Effector memory CD4-positive, alpha-beta T cell (primary cell): Measurements from ENCODE around the gene ROGDI.

Experiments used
- DNase-seq, 3 donors: peaks; one replicate each; pipeline ENCODE4 v3.0.0-alpha.2; 2020
- H3K27ac ChIP-seq: 2 replicates; pipeline ENCODE4 v1.7.0; 2013; ENCODE audit warnings: mild to moderate bottlenecking, low read length, moderate library complexity; ENCODE audit not compliant: insufficient read depth, poor library complexity, severe bottlenecking
- H3K27me3 ChIP-seq: replicated peaks from 2 replicates; pipeline ENCODE4 v1.7.0; 2013; ENCODE audit warnings: mild to moderate bottlenecking, low read length; ENCODE audit not compliant: insufficient read depth, control insufficient read depth, poor library complexity, severe bottlenecking
- H3K36me3 ChIP-seq: 2 replicates; pipeline ENCODE4 v1.7.0; 2013; ENCODE audit warnings: mild to moderate bottlenecking, low read length, moderate library complexity; ENCODE audit not compliant: control insufficient read depth, insufficient read depth
- H3K4me1 ChIP-seq: 2 replicates; pipeline ENCODE4 v1.7.0; 2013; ENCODE audit warnings: low read length, mild to moderate bottlenecking; ENCODE audit not compliant: control insufficient read depth, insufficient read depth, poor library complexity, severe bottlenecking
- H3K4me3 ChIP-seq: 2 replicates; pipeline ENCODE4 v1.7.0; 2013; ENCODE audit warnings: low read length, low read depth, mild to moderate bottlenecking; ENCODE audit not compliant: insufficient read depth, poor library complexity, severe bottlenecking
- H3K9me3 ChIP-seq: 2 replicates; pipeline ENCODE4 v1.7.0; 2013; ENCODE audit warnings: mild to moderate bottlenecking, low read length, moderate library complexity; ENCODE audit not compliant: control insufficient read depth

ROGDI gene

GRCh38 chr16:4833584-4833983 lies 31.2 kb upstream of the ROGDI start:
- Histone ChIP-seq H3K27ac (no peak overlapping the region), H3K4me1 (no peaks in the 10 kb centered on the region), H3K36me3 (peaks cover 49% of the 10 kb centered on the region), H3K27me3 (no peaks in the 10 kb centered on the region), H3K9me3 (no peaks in the 10 kb centered on the region), H3K4me3 (no peak overlapping the region)
- no peak for DNase-seq

GRCh38 chr16:4832698-4833343 lies 30.4 kb upstream of the ROGDI start:
- no peaks in the 10 kb centered on the region for H3K4me1 ChIP-seq
- no peak for DNase-seq
- H3K4me3 ChIP-seq = no peak overlapping the region
- no peaks in the 10 kb centered on the region for H3K27me3 ChIP-seq
- H3K36me3 ChIP-seq = peaks cover 53% of the 10 kb centered on the region
- no peaks in the 10 kb centered on the region for H3K9me3 ChIP-seq
- no peak overlapping the region for H3K27ac ChIP-seq

GRCh38 chr16:4831616-4832015 lies 29.2 kb upstream of the ROGDI start:
- H3K27ac ChIP-seq = no peak overlapping the region
- no peak for DNase-seq
- peaks cover 64% of the 10 kb centered on the region for H3K36me3 ChIP-seq
- H3K4me1 ChIP-seq = no peaks in the 10 kb centered on the region
- no peak overlapping the region for H3K4me3 ChIP-seq
- no peaks in the 10 kb centered on the region for H3K27me3 ChIP-seq
- no peaks in the 10 kb centered on the region for H3K9me3 ChIP-seq

- Histone ChIP-seq H3K27me3 (no peaks in the 10 kb centered on the region), H3K9me3 (no peaks in the 10 kb centered on the region), H3K36me3 (peaks cover 69% of the 10 kb centered on the region), H3K4me1 (no peaks in the 10 kb centered on the region), H3K4me3 (no peak overlapping the region), H3K27ac (no peak overlapping the region)
- DNase-seq = no peak
These were observed 28.0 kb upstream of the ROGDI start for GRCh38 chr16:4830408-4830807.

- Histone ChIP-seq H3K27ac (no peak overlapping the region), H3K27me3 (no peaks in the 10 kb centered on the region), H3K4me3 (no peak overlapping the region), H3K36me3 (peaks cover 83% of the 10 kb centered on the region), H3K4me1 (no peaks in the 10 kb centered on the region), H3K9me3 (no peaks in the 10 kb centered on the region)
- no peak for DNase-seq
These were observed 26.3 kb upstream of the ROGDI start for GRCh38 chr16:4828567-4829321.

GRCh38 chr16:4826980-4827379 lies 24.5 kb upstream of the ROGDI start:
- H3K4me3 ChIP-seq = no peak overlapping the region
- no peaks in the 10 kb centered on the region for H3K9me3 ChIP-seq
- no peaks in the 10 kb centered on the region for H3K27me3 ChIP-seq
- H3K4me1 ChIP-seq = no peaks in the 10 kb centered on the region
- DNase-seq = no peak
- H3K36me3 ChIP-seq = peaks cover 83% of the 10 kb centered on the region
- no peak overlapping the region for H3K27ac ChIP-seq

GRCh38 chr16:4826526-4826925 lies 24.1 kb upstream of the ROGDI start:
- Histone ChIP-seq H3K27ac (no peak overlapping the region), H3K9me3 (no peaks in the 10 kb centered on the region), H3K4me1 (no peaks in the 10 kb centered on the region), H3K4me3 (no peak overlapping the region), H3K36me3 (peaks cover 82% of the 10 kb centered on the region), H3K27me3 (no peaks in the 10 kb centered on the region)
- no peak for DNase-seq

GRCh38 chr16:4825196-4825595 lies 22.8 kb upstream of the ROGDI start:
- peaks cover 82% of the 10 kb centered on the region for H3K36me3 ChIP-seq

GRCh38 chr16:4820652-4821051 lies 18.2 kb upstream of the ROGDI start:
- Histone ChIP-seq H3K36me3 (peaks cover 76% of the 10 kb centered on the region), H3K4me1 (no peaks in the 10 kb centered on the region), H3K4me3 (no peak overlapping the region), H3K9me3 (no peaks in the 10 kb centered on the region), H3K27me3 (no peaks in the 10 kb centered on the region), H3K27ac (no peak overlapping the region)
- DNase-seq = no peak

More at GRCh38 chr16:4825196-4825595, 22.8 kb upstream of the ROGDI start:
- Histone ChIP-seq H3K4me3 (no peak overlapping the region), H3K4me1 (no peaks in the 10 kb centered on the region), H3K27me3 (no peaks in the 10 kb centered on the region), H3K27ac (no peak overlapping the region), H3K9me3 (no peaks in the 10 kb centered on the region)
- no peak for DNase-seq

- Histone ChIP-seq H3K4me3 (no peak overlapping the region), H3K36me3 (peaks cover 58% of the 10 kb centered on the region), H3K4me1 (no peaks in the 10 kb centered on the region), H3K27me3 (no peaks in the 10 kb centered on the region), H3K27ac (no peak overlapping the region), H3K9me3 (no peaks in the 10 kb centered on the region)
- DNase-seq = no peak
These were observed 12.2 kb upstream of the ROGDI start for GRCh38 chr16:4814542-4815173.
